Measurements from ENCODE around the gene SH3RF2.
"Not testable (repeated sequence)": the region's sequence is repeated elsewhere in the genome, so short reads cannot be mapped to it uniquely, and the experiment has no call there.

SH3RF2 gene

GRCh38 chr5:146009020-146009419 is 72.6 kb downstream of the SH3RF2 start:
- DNase-seq: no peak

GRCh38 chr5:146010447-146010846 is 74.1 kb downstream of the SH3RF2 start:
- not testable (repeated sequence) for DNase-seq

GRCh38 chr5:146013761-146014160 is 77.4 kb downstream of the SH3RF2 start:
- DNase-seq: no peak

- DNase-seq: no peak
These were observed 78.6 kb downstream of the SH3RF2 start for GRCh38 chr5:146015001-146015400.

- DNase-seq: no peak
These were observed 80.5 kb downstream of the SH3RF2 start for GRCh38 chr5:146016764-146017484.

GRCh38 chr5:146018514-146019375 is 82.4 kb downstream of the SH3RF2 start:
- DNase-seq: no peak

GRCh38 chr5:146020100-146020499 is 83.7 kb downstream of the SH3RF2 start:
- DNase-seq: no peak

- DNase-seq: no peak
These were observed 87.7 kb downstream of the SH3RF2 start for GRCh38 chr5:146024034-146024433.

- no peak for DNase-seq
These were observed 88.8 kb downstream of the SH3RF2 start for GRCh38 chr5:146025114-146025680.

GRCh38 chr5:146025681-146026080 is 89.3 kb downstream of the SH3RF2 start:
- DNase-seq: no peak

GRCh38 chr5:146026307-146027010 is 90.1 kb downstream of the SH3RF2 start:
- DNase-seq: no peak

- DNase-seq: no peak
These were observed 91.4 kb downstream of the SH3RF2 start for GRCh38 chr5:146027751-146028150.

- DNase-seq: no peak
These were observed 96.5 kb downstream of the SH3RF2 start for GRCh38 chr5:146032911-146033310.

GRCh38 chr5:146034127-146034526 is 97.7 kb downstream of the SH3RF2 start:
- DNase-seq: no peak

- DNase-seq: no peak
These were observed 98.2 kb downstream of the SH3RF2 start for GRCh38 chr5:146034605-146035004.

GRCh38 chr5:146039420-146039819 is 103.0 kb downstream of the SH3RF2 start:
- DNase-seq: no peak

GRCh38 chr5:146040527-146040926 is 104.1 kb downstream of the SH3RF2 start:
- DNase-seq: no peak

- DNase-seq: no peak
These were observed 104.9 kb downstream of the SH3RF2 start for GRCh38 chr5:146041180-146041789.

- no peak for DNase-seq
These were observed 106.4 kb downstream of the SH3RF2 start for GRCh38 chr5:146042628-146043279.

- no peak for DNase-seq
These were observed 107.3 kb downstream of the SH3RF2 start for GRCh38 chr5:146043722-146044121.

- no peak for DNase-seq
These were observed 111.0 kb downstream of the SH3RF2 start for GRCh38 chr5:146047396-146047795.

Measured in activated CD4-positive, alpha-beta T cell treated with anti-CD3 and anti-CD28 coated beads, Interleukin-2, Interleukin-6, amounts not matched to agents 100 ng/mL and 50 ng/mL, durations not matched to agents 16 hours and 8 hours (primary cell).